Measurements from ENCODE around the gene GORASP2. TPM values are rescaled to one million over a fixed set of nuclear protein-coding genes. Genes with fewer than 3 reads are reported as not detected.

GORASP2 gene
- total and polyA plus RNA-seq, 2 of the 4 experiments (the other 2 are of a cell fraction) = 53.1 to 156 TPM

GRCh38 chr2:170965446-170966225, 36.6 kb downstream of the GORASP2 start:
- intact Hi-C loops (cut with micrococcal nuclease) (no loop called here), in situ Hi-C loops (cut with MboI; ENCODE audit: low sequenced_read_pairs) (no loop called here), dilution Hi-C loops (cut with HindIII; ENCODE audit: low sequenced_read_pairs, unreplicated experiment) (no loop called here)
- Histone ChIP-seq H2BK15ac (ENCODE audit: low read depth, low read length) (no peak overlapping the region), H3K18ac (ENCODE audit: low read depth, low read length) (no peak overlapping the region), H2AK5ac (ENCODE audit: low read depth, low read length) (no peak overlapping the region), H4K20me1 (ENCODE audit: insufficient read depth, low read length) (peaks cover 23% of the 10 kb centered on the region), H2AK9ac (replicated peaks; ENCODE audit: low read depth, low read length, poor library complexity) (no peak overlapping the region), H2AFZ (replicated peaks; ENCODE audit: low read length, poor library complexity) (no peak overlapping the region), H3K9me3 (ENCODE audit: control insufficient read depth, insufficient read depth, low read length) (no peaks in the 10 kb centered on the region), H3K9ac (ENCODE audit: low read depth, low read length) (no peak overlapping the region), H2BK120ac (ENCODE audit: low read depth, low read length) (no peak overlapping the region), H3K27me3 (ENCODE audit: control insufficient read depth, insufficient read depth, low read length) (no peaks in the 10 kb centered on the region), H4K91ac (ENCODE audit: insufficient read depth, low read depth, low read length) (no peak overlapping the region), H3K4me3 (ENCODE audit: insufficient read depth, low read depth, low read length) (no peak overlapping the region), H2BK5ac (ENCODE audit: low read depth, low read length, poor library complexity, severe bottlenecking) (no peak overlapping the region), H4K5ac (ENCODE audit: low read depth, low read length) (no peak overlapping the region), H4K8ac (ENCODE audit: low read depth in 2 of 2, low read length in 2 of 2) (no peak overlapping the region), H3K23ac (ENCODE audit: low read depth, low read length) (peak overlapping the region; percentile 8; the same call in 1 of the 2 replicates), H3K9me1 (ENCODE audit: insufficient read depth, low read length) (peaks cover 4% of the 10 kb centered on the region; the same call in 1 of the 2 replicates), H3K79me1 (ENCODE audit: low read depth in 1 of 2, low read length in 2 of 2) (peaks cover 8 to 23% of the 10 kb centered on the region in 2 experiments), H3K56ac (ENCODE audit: extremely low read depth, insufficient read depth, low read length) (no peak overlapping the region), H3K4ac (ENCODE audit: low read depth, low read length) (no peak overlapping the region), H3K4me1 (ENCODE audit: control insufficient read depth, insufficient read depth, low read length) (peaks cover 3% of the 10 kb centered on the region; the same call in 1 of the 2 replicates), H3K27ac (ENCODE audit: insufficient read depth, low read length) (no peak overlapping the region), H3K14ac (replicated peaks; ENCODE audit: low read depth, low read length) (no peak overlapping the region), H3K36me3 (ENCODE audit: control insufficient read depth, insufficient read depth, low read length) (peaks cover 55% of the 10 kb centered on the region), H3K4me2 (ENCODE audit: low read depth, low read length) (no peak overlapping the region), H2BK20ac (ENCODE audit: low read depth, low read length) (no peak overlapping the region; the same call in 1 of the 2 replicates)
- peak; percentile 44 for DNase-seq
- no TSS peak for BruUV-seq (replicated peaks)
- TF ChIP-seq RAD21 (IDR thresholded peaks at IDR 0.05; ENCODE audit: low read length) (no peak), BHLHE40 (IDR thresholded peaks at IDR 0.05; ENCODE audit: low read depth, low read length) (no peak), CHD1 (IDR thresholded peaks at IDR 0.05; ENCODE audit: low read depth, low read length) (no peak), RFX5 (IDR thresholded peaks at IDR 0.05; ENCODE audit: low read depth, low read length) (no peak), NFE2L2 (IDR thresholded peaks at IDR 0.05; ENCODE audit: low read depth, low read length) (no peak), POLR2A (IDR thresholded peaks at IDR 0.05; ENCODE audit: low read depth, low read length) (no peak), RCOR1 (IDR thresholded peaks at IDR 0.05; ENCODE audit: insufficient replicate concordance, low read length) (no peak), MAFK (IDR thresholded peaks at IDR 0.05; ENCODE audit: low read depth, low read length) (no peak), MAZ (IDR thresholded peaks at IDR 0.05; ENCODE audit: borderline replicate concordance, low read depth, low read length) (no peak), MXI1 (IDR thresholded peaks at IDR 0.05; ENCODE audit: borderline replicate concordance, low read depth, low read length) (no peak), FOS (IDR thresholded peaks at IDR 0.05; ENCODE audit: low read depth, low read length) (no peak), SMC3 (IDR thresholded peaks at IDR 0.05; ENCODE audit: low read depth, low read length) (no peak)
- TF ChIP-seq, protein P1, sequence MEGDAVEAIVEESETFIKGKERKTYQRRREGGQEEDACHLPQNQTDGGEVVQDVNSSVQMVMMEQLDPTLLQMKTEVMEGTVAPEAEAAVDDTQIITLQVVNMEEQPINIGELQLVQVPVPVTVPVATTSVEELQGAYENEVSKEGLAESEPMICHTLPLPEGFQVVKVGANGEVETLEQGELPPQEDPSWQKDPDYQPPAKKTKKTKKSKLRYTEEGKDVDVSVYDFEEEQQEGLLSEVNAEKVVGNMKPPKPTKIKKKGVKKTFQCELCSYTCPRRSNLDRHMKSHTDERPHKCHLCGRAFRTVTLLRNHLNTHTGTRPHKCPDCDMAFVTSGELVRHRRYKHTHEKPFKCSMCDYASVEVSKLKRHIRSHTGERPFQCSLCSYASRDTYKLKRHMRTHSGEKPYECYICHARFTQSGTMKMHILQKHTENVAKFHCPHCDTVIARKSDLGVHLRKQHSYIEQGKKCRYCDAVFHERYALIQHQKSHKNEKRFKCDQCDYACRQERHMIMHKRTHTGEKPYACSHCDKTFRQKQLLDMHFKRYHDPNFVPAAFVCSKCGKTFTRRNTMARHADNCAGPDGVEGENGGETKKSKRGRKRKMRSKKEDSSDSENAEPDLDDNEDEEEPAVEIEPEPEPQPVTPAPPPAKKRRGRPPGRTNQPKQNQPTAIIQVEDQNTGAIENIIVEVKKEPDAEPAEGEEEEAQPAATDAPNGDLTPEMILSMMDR (conservative IDR thresholded peaks at IDR 0.05; ENCODE audit: low read depth, low read length) = no peak
- TF ChIP-seq, protein P2, sequence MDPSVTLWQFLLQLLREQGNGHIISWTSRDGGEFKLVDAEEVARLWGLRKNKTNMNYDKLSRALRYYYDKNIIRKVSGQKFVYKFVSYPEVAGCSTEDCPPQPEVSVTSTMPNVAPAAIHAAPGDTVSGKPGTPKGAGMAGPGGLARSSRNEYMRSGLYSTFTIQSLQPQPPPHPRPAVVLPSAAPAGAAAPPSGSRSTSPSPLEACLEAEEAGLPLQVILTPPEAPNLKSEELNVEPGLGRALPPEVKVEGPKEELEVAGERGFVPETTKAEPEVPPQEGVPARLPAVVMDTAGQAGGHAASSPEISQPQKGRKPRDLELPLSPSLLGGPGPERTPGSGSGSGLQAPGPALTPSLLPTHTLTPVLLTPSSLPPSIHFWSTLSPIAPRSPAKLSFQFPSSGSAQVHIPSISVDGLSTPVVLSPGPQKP (IDR thresholded peaks at IDR 0.05; ENCODE audit: borderline replicate concordance, low read depth, low read length) = no peak
- TF ChIP-seq, protein P3, sequence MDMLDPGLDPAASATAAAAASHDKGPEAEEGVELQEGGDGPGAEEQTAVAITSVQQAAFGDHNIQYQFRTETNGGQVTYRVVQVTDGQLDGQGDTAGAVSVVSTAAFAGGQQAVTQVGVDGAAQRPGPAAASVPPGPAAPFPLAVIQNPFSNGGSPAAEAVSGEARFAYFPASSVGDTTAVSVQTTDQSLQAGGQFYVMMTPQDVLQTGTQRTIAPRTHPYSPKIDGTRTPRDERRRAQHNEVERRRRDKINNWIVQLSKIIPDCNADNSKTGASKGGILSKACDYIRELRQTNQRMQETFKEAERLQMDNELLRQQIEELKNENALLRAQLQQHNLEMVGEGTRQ (IDR thresholded peaks at IDR 0.05; ENCODE audit: low read depth, low read length) = no peak
- 82% methylated on average over 7 of the region's 20 CpGs; no CpG with 5 or more reads in 1 of the 2 experiments for WGBS, 2 experiments (ENCODE audit: extremely low coverage in 2 of 2, insufficient read length in 1 of 2)
- ChIA-PET POLR2A (ENCODE audit: unreplicated experiment) (no interaction called here), CTCF (no interaction called here)
- ATAC-seq (ENCODE audit: low read depth) = no peak
